Ovary (tissue), 3 donors: Measurements from ENCODE around the gene TMEM178A.

Experiments used
- CTCF ChIP-seq, 3 donors: fragments of 450-650 bp in 2 of 3; fragments of 200-600 bp in 1 of 3; IDR thresholded peaks; one replicate each; pipeline versions ENCODE4 v1.5.1 to v1.8.0; 2016 to 2022; ENCODE audit warnings: antibody characterized with exemption in 3 of 3, mild to moderate bottlenecking in 1 of 3
- EP300 ChIP-seq: sonication (generic); formaldehyde crosslinking; IDR thresholded peaks from one replicate; pipeline ENCODE4 v1.6.1; 2017; ENCODE audit warnings: antibody characterized with exemption
- POLR2A ChIP-seq: fragments of 450-650 bp; IDR thresholded peaks from one replicate; pipeline ENCODE4 v1.6.1; 2017; ENCODE audit warnings: antibody characterized with exemption, mild to moderate bottlenecking, moderate library complexity
- donor health status: DM: no; HTN: no; CAD: no.

GRCh38 chr2:39622860-39623259 lies 42.9 kb upstream of the TMEM178A start:
- TF ChIP-seq POLR2A = no peak
- no peak for TF ChIP-seq CTCF (IDR thresholded peaks at IDR 0.05)
- TF ChIP-seq EP300 = no peak
